Fibroblast of lung (primary cell): Measurements from ENCODE around the gene OTUD3.

ENCODE experiments used
- EZH2 ChIP-seq: IDR thresholded peaks from 2 replicates; pipeline ENCODE4 v1.5.1; 2012; ENCODE audit warnings: low read length, control low read depth, mild to moderate bottlenecking; ENCODE audit errors: missing control alignments
- TF ChIP-seq, protein P1 (sequence below), 2 donors: IDR thresholded peaks in 1 of 2; conservative IDR thresholded peaks in 1 of 2; 1 replicate in 1 of 2; 2 replicates in 1 of 2; pipeline ENCODE4 v1.5.1; 2011 to 2012; ENCODE audit warnings: low read length in 2 of 2, control low read depth in 1 of 2, inconsistent platforms in 1 of 2, low read depth in 1 of 2, mild to moderate bottlenecking in 1 of 2

DNA sequence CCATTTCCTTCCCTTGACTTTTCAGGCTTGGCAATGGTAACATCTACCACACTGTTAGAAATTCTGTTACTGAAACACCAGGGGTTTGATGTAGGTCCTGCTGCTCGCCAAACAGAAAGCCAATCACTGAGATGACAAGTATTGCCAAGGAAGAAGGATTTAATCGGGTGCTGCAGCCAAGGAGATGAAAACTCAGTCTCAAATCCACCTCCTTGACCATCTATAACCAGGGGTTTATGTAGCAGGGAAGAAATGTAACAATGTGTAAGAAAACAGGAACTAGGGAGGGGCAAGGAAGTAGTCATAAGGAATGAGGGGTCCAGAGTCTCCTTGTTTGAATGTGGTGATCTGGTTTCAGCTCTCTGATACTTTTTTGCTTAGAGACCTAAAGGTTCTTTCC is 71.9 kb downstream of the OTUD3 start:
- TF ChIP-seq, protein P1, sequence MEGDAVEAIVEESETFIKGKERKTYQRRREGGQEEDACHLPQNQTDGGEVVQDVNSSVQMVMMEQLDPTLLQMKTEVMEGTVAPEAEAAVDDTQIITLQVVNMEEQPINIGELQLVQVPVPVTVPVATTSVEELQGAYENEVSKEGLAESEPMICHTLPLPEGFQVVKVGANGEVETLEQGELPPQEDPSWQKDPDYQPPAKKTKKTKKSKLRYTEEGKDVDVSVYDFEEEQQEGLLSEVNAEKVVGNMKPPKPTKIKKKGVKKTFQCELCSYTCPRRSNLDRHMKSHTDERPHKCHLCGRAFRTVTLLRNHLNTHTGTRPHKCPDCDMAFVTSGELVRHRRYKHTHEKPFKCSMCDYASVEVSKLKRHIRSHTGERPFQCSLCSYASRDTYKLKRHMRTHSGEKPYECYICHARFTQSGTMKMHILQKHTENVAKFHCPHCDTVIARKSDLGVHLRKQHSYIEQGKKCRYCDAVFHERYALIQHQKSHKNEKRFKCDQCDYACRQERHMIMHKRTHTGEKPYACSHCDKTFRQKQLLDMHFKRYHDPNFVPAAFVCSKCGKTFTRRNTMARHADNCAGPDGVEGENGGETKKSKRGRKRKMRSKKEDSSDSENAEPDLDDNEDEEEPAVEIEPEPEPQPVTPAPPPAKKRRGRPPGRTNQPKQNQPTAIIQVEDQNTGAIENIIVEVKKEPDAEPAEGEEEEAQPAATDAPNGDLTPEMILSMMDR (conservative IDR thresholded peaks at IDR 0.05 in 1 of 2, IDR thresholded peaks at IDR 0.05 in 1 of 2; ENCODE audit: low read depth in 1 of 2, low read length in 2 of 2), result no peak
- TF ChIP-seq EZH2, result no peak
